PC-9 (cell line): Measurements from ENCODE around the gene ESR1. TPM values are rescaled to one million over a fixed set of nuclear protein-coding genes. Genes with fewer than 3 reads are reported as not detected.

Experiments used
- BruUV-seq: library from RNA; stranded (reverse); fragments of 400-500 nt; replicated peaks from 2 replicates; lab custom pipeline; 2021; lab: Mats Ljungman, UMichigan
- CTCF ChIA-PET: fragments of 300-600 bp; sonication (Branson Sonifier 250); formaldehyde crosslinking; loops from one replicate; lab custom pipeline; 2022; ENCODE audit warnings: antibody characterized with exemption; lab: Charles Lee
- POLR2A ChIA-PET: fragments of 300-600 bp; sonication (Branson Sonifier 250); formaldehyde crosslinking; loops from one replicate; lab custom pipeline; 2022; ENCODE audit warnings: antibody characterized with exemption; ENCODE audit not compliant: unreplicated experiment; lab: Charles Lee
- DNase-seq, 2 experiments: peaks; one replicate each; pipeline versions ENCODE4 v3.0.0 to v3.0.0-alpha.2; 2015 to 2022; ENCODE audit warnings: mixed read lengths in 1 of 2
- H2AFZ ChIP-seq: fragments of 200-600 bp; sonication (generic); 2 replicates; pipeline ENCODE4 v1.8.1; 2017; ENCODE audit warnings: antibody characterized with exemption
- H3F3A ChIP-seq: fragments of 200-600 bp; sonication (generic); 2 replicates; pipeline ENCODE4 v1.8.1; 2017; ENCODE audit warnings: antibody characterized with exemption, mild to moderate bottlenecking, low read depth; ENCODE audit not compliant: insufficient read depth
- H3K27ac ChIP-seq: fragments of 200-600 bp; sonication (generic); 2 replicates; pipeline ENCODE4 v1.6.1; 2016; ENCODE audit warnings: mixed run types
- H3K27me3 ChIP-seq: fragments of 200-600 bp; sonication (generic); 2 replicates; pipeline ENCODE4 v1.6.1; 2016; ENCODE audit warnings: low read depth, mixed run types; ENCODE audit not compliant: insufficient read depth
- H3K36me3 ChIP-seq: fragments of 200-600 bp; sonication (generic); 2 replicates; pipeline ENCODE4 v1.6.1; 2016; ENCODE audit warnings: low read depth, mixed run types
- H3K4me1 ChIP-seq: fragments of 200-600 bp; sonication (generic); replicated peaks from 2 replicates; pipeline ENCODE4 v1.6.1; 2016; ENCODE audit warnings: mixed run types; ENCODE audit not compliant: insufficient read depth
- H3K4me2 ChIP-seq: fragments of 200-600 bp; sonication (generic); 2 replicates; pipeline ENCODE4 v1.6.1; 2017; ENCODE audit warnings: mixed run types
- H3K4me3 ChIP-seq: fragments of 200-600 bp; sonication (generic); 2 replicates; pipeline ENCODE4 v1.6.1; 2016; ENCODE audit warnings: mixed run types
- H3K79me2 ChIP-seq: fragments of 200-600 bp; sonication (generic); 2 replicates; pipeline ENCODE4 v1.6.1; 2017; ENCODE audit warnings: low read depth, mixed run types
- H3K9me2 ChIP-seq: fragments of 200-600 bp; sonication (generic); 2 replicates; pipeline ENCODE4 v1.8.1; 2017; ENCODE audit warnings: mild to moderate bottlenecking; ENCODE audit not compliant: insufficient read depth
- H3K9me3 ChIP-seq: fragments of 200-600 bp; sonication (generic); 2 replicates; pipeline ENCODE4 v1.8.1; 2016; ENCODE audit warnings: low read depth; ENCODE audit not compliant: insufficient read depth
- H4K20me1 ChIP-seq: fragments of 200-600 bp; sonication (generic); 2 replicates; pipeline ENCODE4 v1.8.1; 2017; ENCODE audit not compliant: insufficient read depth
- EZH2 ChIP-seq: fragments of 200-600 bp; sonication (generic); IDR thresholded peaks from 2 replicates; pipeline ENCODE4 v1.8.0; 2017; ENCODE audit warnings: antibody characterized with exemption, low read depth
- intact Hi-C: fragments of 100-400 bp; cut with micrococcal nuclease; formaldehyde crosslinking; loops from one replicate; pipeline ENCODE4 v1.10.0; 2022; ENCODE audit not compliant: unreplicated experiment
- total RNA-seq: library from RNA; stranded (reverse); gene quantifications from 2 replicates; pipeline ENCODE4 v1.2.3, GENCODE V29; 2021
- TF ChIP-seq, protein P1 (sequence below): fragments of 200-600 bp; sonication (generic); conservative IDR thresholded peaks from 2 replicates; pipeline ENCODE4 v1.6.1; 2017; ENCODE audit warnings: mixed run types, antibody characterized with exemption, mild to moderate bottlenecking, moderate library complexity

The ESR1 gene
- total RNA-seq, 1 experiment from 2014 or later = 1.5 TPM

DNA sequence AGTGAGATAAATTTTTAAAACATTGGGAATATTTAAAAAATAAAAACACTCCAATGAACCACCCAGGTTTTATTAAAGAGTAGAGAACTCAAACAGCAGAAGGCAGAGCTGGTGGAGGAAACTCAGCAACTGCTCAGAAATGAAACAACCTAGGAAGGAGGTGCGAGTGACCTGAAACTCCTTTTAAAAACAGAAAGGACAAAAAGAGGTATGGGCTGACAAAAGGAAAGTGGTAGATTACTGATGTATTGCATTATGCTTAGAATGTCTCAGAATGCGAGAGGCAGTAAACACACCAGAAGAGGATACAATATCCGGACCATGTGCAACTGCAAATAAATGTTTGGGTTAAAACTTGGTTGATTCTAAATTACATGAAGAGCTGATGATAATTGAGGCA is 97.6 kb downstream of the ESR1 start:
- Histone ChIP-seq H3K9me3 (peaks cover 16% of the 10 kb centered on the region; the same call in 1 of the 2 replicates), H2AFZ (no peak overlapping the region), H3F3A (peaks cover 27% of the 10 kb centered on the region), H3K9me2 (no peaks in the 10 kb centered on the region), H3K4me1 (peaks cover 36% of the 10 kb centered on the region), H4K20me1 (no peaks in the 10 kb centered on the region), H3K4me2 (no peak overlapping the region), H3K4me3 (no peak overlapping the region), H3K36me3 (no peaks in the 10 kb centered on the region), H3K27ac (no peak overlapping the region), H3K27me3 (no peaks in the 10 kb centered on the region), H3K79me2 (no peaks in the 10 kb centered on the region)
- ChIA-PET POLR2A (no interaction called here), CTCF (no interaction called here)
- no TSS peak for BruUV-seq
- TF ChIP-seq, protein P1, sequence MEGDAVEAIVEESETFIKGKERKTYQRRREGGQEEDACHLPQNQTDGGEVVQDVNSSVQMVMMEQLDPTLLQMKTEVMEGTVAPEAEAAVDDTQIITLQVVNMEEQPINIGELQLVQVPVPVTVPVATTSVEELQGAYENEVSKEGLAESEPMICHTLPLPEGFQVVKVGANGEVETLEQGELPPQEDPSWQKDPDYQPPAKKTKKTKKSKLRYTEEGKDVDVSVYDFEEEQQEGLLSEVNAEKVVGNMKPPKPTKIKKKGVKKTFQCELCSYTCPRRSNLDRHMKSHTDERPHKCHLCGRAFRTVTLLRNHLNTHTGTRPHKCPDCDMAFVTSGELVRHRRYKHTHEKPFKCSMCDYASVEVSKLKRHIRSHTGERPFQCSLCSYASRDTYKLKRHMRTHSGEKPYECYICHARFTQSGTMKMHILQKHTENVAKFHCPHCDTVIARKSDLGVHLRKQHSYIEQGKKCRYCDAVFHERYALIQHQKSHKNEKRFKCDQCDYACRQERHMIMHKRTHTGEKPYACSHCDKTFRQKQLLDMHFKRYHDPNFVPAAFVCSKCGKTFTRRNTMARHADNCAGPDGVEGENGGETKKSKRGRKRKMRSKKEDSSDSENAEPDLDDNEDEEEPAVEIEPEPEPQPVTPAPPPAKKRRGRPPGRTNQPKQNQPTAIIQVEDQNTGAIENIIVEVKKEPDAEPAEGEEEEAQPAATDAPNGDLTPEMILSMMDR = no peak
- no peak for TF ChIP-seq EZH2
- no peak for DNase-seq
- intact Hi-C loops = no loop called here

DNA sequence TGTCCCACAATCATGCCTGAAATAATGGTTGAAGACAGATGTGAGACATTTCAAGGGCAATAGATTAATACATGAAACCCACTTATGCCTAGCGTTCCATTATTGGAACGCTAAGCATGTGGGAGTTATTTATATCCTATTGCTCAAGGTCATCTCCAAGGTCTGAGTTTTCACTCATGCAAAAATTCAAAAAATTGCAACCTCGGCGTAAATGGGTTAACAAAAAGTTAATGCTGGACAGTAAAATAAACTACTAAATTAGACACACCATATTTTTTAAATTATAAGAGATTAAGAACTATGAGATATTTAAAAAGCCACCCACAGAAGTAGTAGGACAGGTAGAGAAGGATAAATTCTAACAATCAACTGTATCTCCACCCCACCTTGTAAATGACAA is 98.4 kb downstream of the ESR1 start:
- H3K4me1 ChIP-seq = peaks cover 28% of the 10 kb centered on the region
- POLR2A ChIA-PET = no interaction called here
- BruUV-seq = no TSS peak

DNA sequence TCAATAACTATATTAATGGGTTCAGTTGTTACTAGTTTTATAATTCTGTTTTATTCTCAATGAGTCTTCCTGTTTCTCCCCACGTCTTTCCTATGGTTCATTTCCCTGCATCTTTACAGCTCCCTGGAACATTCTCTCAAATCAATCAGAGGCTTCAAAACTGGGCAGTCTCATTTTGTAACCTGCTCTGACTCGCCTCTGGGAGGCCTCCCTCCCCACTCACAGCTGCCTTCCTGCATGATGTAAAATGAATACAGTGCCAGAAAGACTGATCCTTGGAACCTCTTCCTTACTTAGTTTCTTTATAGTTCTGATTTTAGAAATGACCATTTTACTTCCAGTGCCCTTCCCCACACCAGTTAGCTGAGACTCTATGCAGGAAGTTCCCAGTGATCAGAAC is 103.9 kb downstream of the ESR1 start:
- no TSS peak for BruUV-seq
- H3K4me1 ChIP-seq = peaks cover 29% of the 10 kb centered on the region
- no peaks in the 10 kb centered on the region for H4K20me1 ChIP-seq
- H3K27ac ChIP-seq = no peak overlapping the region
- no peak overlapping the region for H2AFZ ChIP-seq
- H3K9me2 ChIP-seq = no peaks in the 10 kb centered on the region
- no peaks in the 10 kb centered on the region for H3K79me2 ChIP-seq
- H3K4me3 ChIP-seq = no peak overlapping the region
- H3K9me3 ChIP-seq = no peaks in the 10 kb centered on the region; the same call in 1 of the 2 replicates
- H3K27me3 ChIP-seq = no peaks in the 10 kb centered on the region
- intact Hi-C loops = no loop called here
- no peak overlapping the region for H3K4me2 ChIP-seq
- H3F3A ChIP-seq = peaks cover 4% of the 10 kb centered on the region
- ChIA-PET CTCF (no interaction called here), POLR2A (no interaction called here)
- DNase-seq = no peak
- TF ChIP-seq EZH2 = no peak
- TF ChIP-seq, protein P1 = no peak
- no peaks in the 10 kb centered on the region for H3K36me3 ChIP-seq

More for the DNA sequence above, 98.4 kb downstream of the ESR1 start:
- CTCF ChIA-PET = no interaction called here
- H4K20me1 ChIP-seq = no peaks in the 10 kb centered on the region
- no peak overlapping the region for H2AFZ ChIP-seq
- H3F3A ChIP-seq = peaks cover 20% of the 10 kb centered on the region
- peaks cover 16% of the 10 kb centered on the region; the same call in 1 of the 2 replicates for H3K9me3 ChIP-seq
- H3K27me3 ChIP-seq = no peaks in the 10 kb centered on the region
- H3K4me2 ChIP-seq = no peak overlapping the region
- intact Hi-C loops = no loop called here
- H3K4me3 ChIP-seq = no peak overlapping the region
- no peaks in the 10 kb centered on the region for H3K79me2 ChIP-seq
- TF ChIP-seq, protein P1 = no peak
- TF ChIP-seq EZH2 = no peak
- H3K36me3 ChIP-seq = no peaks in the 10 kb centered on the region
- no peak overlapping the region for H3K27ac ChIP-seq
- no peaks in the 10 kb centered on the region for H3K9me2 ChIP-seq
- DNase-seq = no peak
